ENCODE results near the gene TMEM239. TPM values are rescaled to one million over a fixed set of nuclear protein-coding genes. Genes with fewer than 3 reads are reported as not detected.

Gene TMEM239
- total RNA-seq, 4 donors from 2014 or later: not detected

DNA sequence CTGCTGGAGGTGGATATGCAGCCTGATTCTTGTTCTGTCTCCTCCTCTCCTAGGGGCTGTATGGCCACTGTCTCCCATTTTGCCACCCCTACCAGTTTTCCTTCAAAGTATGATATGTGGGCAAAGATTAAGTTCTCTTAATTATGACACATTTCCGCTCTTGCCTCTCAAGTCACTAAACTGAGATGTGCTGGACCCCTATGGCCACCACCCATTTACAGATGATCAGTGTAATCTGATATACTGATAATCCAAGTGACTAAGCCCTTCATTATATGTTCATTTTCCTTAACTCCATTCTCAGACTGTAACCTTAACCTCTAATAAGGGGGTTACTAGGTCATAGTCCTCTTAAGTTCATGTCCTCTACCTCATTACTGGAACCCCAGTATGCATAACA is 2.1 kb upstream of the TMEM239 start:
- Histone ChIP-seq H3K9me3 (peaks cover 0 to 14% (median 4%) of the 10 kb centered on the region in 4 donors), H3K36me3 (no peaks in the 10 kb centered on the region), H3K4me3 (no peak overlapping the region), H3K4me1 (peaks cover 0 to 4% (median 0%) of the 10 kb centered on the region in 4 donors), H3K27ac (replicated peaks in 1 of 4) (no peak overlapping the region), H3K27me3 (peaks cover 0 to 65% (median 4%) of the 10 kb centered on the region in 4 donors)
- TF ChIP-seq POLR2AphosphoS5 (IDR thresholded peaks at IDR 0.05) (no peak), EP300 (IDR thresholded peaks at IDR 0.05) (no peak)
- DNase-seq (ENCODE audit: extremely low spot score): no peak
- intact Hi-C loops (cut with DNase I): no loop called here
- WGBS: 89% methylated on average over 1 of the region's 1 CpG

DNA sequence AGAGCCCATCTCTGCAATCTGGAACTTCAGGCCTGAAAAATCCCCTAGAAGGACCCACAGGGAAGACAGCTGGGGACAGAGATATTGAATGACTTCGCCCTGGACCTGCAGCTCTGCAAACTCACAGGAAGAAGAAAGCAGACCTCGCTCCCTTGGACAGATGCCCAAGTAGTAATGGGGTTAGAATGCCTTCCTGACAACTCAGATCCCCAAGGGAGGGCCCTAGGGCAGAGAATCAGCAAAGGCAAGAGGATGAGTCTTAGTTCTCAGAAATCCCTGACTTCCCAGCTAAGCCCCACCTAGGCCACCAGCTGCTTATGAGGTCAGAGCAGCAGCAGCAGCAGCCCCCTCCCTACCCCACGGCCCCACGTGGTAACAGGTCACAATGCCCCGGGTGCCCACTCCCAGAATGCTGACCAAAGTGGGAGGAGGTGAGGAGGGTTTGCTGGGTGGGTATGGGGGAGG is 1.5 kb upstream of the TMEM239 start, which contains the start of gene C20orf141:
C20orf141 (plus strand) TSS at position 401 of the 465 bp plus-strand sequence. CDS start 198 bp downstream, outside the sequence.
- TF ChIP-seq POLR2AphosphoS5 (IDR thresholded peaks at IDR 0.05) (no peak), POLR2A (IDR thresholded peaks at IDR 0.05; ENCODE audit: low read depth) (no peak), EP300 (IDR thresholded peaks at IDR 0.05) (no peak)
- TF ChIP-seq, protein P1, sequence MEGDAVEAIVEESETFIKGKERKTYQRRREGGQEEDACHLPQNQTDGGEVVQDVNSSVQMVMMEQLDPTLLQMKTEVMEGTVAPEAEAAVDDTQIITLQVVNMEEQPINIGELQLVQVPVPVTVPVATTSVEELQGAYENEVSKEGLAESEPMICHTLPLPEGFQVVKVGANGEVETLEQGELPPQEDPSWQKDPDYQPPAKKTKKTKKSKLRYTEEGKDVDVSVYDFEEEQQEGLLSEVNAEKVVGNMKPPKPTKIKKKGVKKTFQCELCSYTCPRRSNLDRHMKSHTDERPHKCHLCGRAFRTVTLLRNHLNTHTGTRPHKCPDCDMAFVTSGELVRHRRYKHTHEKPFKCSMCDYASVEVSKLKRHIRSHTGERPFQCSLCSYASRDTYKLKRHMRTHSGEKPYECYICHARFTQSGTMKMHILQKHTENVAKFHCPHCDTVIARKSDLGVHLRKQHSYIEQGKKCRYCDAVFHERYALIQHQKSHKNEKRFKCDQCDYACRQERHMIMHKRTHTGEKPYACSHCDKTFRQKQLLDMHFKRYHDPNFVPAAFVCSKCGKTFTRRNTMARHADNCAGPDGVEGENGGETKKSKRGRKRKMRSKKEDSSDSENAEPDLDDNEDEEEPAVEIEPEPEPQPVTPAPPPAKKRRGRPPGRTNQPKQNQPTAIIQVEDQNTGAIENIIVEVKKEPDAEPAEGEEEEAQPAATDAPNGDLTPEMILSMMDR (IDR thresholded peaks at IDR 0.05): no peak
- DNase-seq (ENCODE audit: extremely low spot score): no peak
- Histone ChIP-seq H3K4me3 (no peak within 1 kb of the TSS), H3K27me3 (peaks cover 0 to 65% (median 5%) of the 10 kb centered on the region in 4 donors), H3K36me3 (no peaks in the 10 kb centered on the region), H3K27ac (replicated peaks in 1 of 4) (no peak within 1 kb of the TSS), H3K9me3 (peaks cover 0 to 14% (median 4%) of the 10 kb centered on the region in 4 donors), H3K4me1 (peaks cover 0 to 4% (median 0%) of the 10 kb centered on the region in 4 donors)
- intact Hi-C loops (cut with DNase I): no loop called here
- WGBS: 31% methylated on average over 4 of the region's 5 CpGs

DNA sequence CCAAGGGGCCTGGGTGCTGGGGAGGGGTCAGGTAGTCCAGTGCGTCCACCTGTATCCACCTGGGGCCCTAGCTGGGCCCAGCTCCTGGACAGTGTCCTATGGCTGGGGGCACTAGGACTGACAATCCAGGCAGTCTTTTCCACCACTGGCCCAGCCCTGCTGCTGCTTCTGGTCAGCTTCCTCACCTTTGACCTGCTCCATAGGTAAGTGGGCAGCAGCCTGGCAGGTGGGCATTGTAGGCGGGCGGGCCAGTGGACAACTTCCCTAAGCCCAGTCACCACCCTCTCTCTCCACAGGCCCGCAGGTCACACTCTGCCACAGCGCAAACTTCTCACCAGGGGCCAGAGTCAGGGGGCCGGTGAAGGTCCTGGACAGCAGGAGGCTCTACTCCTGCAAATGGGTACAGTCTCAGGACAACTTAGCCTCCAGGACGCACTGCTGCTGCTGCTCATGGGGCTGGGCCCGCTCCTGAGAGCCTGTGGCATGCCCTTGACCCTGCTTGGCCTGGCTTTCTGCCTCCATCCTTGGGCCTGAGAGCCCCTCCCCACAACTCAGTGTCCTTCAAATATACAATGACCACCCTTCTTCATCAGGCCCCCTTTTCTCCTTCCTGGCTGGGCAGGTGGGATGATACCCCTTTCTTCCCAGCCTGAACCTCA is 793 bp upstream of the TMEM239 start:
- TF ChIP-seq, protein P1 (IDR thresholded peaks at IDR 0.05): no peak
- TF ChIP-seq POLR2A (IDR thresholded peaks at IDR 0.05; ENCODE audit: low read depth): no peak
- no peak for TF ChIP-seq POLR2AphosphoS5 (IDR thresholded peaks at IDR 0.05)
- TF ChIP-seq EP300 (IDR thresholded peaks at IDR 0.05): no peak
- DNase-seq (ENCODE audit: extremely low spot score): no peak
- peaks cover 0 to 14% (median 4%) of the 10 kb centered on the region in 4 donors for H3K9me3 ChIP-seq
- intact Hi-C loops (cut with DNase I): no loop called here
- H3K4me1 ChIP-seq: peaks cover 0 to 6% (median 3%) of the 10 kb centered on the region in 4 donors
- no peak overlapping the region for H3K27ac ChIP-seq (replicated peaks in 1 of 4)
- no peaks in the 10 kb centered on the region for H3K36me3 ChIP-seq
- no peak overlapping the region for H3K4me3 ChIP-seq
- peaks cover 0 to 65% (median 9%) of the 10 kb centered on the region in 4 donors for H3K27me3 ChIP-seq
- WGBS: 91% methylated on average over 6 of the region's 8 CpGs

DNA sequence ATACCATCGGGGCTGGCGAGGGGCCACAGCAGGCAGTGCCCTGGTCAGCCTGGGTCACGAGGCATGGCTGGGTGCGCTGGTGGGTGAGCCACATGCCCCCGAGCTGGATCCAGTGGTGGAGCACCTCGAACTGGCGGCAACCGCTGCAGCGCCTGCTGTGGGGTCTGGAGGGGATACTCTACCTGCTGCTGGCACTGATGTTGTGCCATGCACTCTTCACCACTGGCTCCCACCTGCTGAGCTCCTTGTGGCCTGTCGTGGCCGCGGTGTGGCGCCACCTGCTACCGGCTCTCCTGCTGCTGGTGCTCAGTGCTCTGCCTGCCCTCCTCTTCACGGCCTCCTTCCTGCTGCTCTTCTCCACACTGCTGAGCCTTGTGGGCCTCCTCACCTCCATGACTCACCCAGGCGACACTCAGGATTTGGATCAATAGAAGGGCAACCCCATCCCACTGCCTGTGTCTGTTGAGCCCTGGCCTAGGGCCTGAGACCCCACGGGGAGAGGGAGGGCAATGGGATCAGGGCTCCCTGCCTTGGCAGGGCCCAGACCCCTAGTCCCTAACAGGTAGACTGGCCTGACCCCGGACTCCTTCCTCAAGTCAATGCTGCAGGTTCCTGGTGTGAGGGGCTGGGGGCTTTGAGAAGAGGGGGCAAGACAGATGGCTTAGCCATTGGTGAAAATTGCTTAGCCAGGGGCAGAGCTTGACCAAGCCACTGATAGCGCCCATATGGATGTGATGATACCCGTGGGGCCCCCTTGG is 598 bp downstream of the TMEM239 start:
- WGBS: 85% methylated on average over 10 of the region's 20 CpGs
- Histone ChIP-seq H3K27ac (replicated peaks in 1 of 4) (no peak overlapping the region), H3K4me3 (no peak overlapping the region), H3K9me3 (peaks cover 0 to 8% (median 4%) of the 10 kb centered on the region in 4 donors), H3K27me3 (peaks cover 0 to 65% (median 18%) of the 10 kb centered on the region in 4 donors), H3K36me3 (no peaks in the 10 kb centered on the region), H3K4me1 (peaks cover 0 to 18% (median 13%) of the 10 kb centered on the region in 4 donors)
- no peak for DNase-seq (ENCODE audit: extremely low spot score)
- intact Hi-C loops (cut with DNase I): no loop called here
- TF ChIP-seq EP300 (IDR thresholded peaks at IDR 0.05) (no peak), POLR2AphosphoS5 (IDR thresholded peaks at IDR 0.05) (no peak), POLR2A (IDR thresholded peaks at IDR 0.05; ENCODE audit: low read depth) (no peak)
- TF ChIP-seq, protein P1 (IDR thresholded peaks at IDR 0.05): no peak

DNA sequence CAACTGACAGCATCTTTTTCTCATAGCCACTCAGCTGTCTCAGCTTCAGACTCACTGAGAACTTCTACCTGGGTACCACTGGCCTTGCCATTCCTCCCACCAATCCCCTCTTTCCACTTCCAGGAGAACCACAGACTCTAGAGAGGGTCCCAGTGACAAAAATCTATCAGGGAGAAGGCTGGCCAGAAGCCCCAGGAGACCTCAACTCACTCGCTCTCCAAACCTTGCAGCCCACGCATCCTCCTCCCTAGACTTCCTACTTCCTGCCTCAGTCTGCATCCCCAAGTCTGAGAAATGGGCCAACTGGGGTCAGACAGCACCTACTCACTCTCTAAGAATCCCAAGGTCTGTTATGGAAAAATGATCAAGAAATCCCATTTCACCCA is 1.2 kb downstream of the TMEM239 start:
- H3K4me3 ChIP-seq: no peak overlapping the region
- peaks cover 0 to 3% (median 1%) of the 10 kb centered on the region in 4 donors for H3K9me3 ChIP-seq
- DNase-seq (ENCODE audit: extremely low spot score): no peak
- peaks cover 0 to 65% (median 18%) of the 10 kb centered on the region in 4 donors for H3K27me3 ChIP-seq
- no peak overlapping the region for H3K27ac ChIP-seq (replicated peaks in 1 of 4)
- H3K36me3 ChIP-seq: no peaks in the 10 kb centered on the region
- intact Hi-C loops (cut with DNase I): no loop called here
- peaks cover 0 to 18% (median 13%) of the 10 kb centered on the region in 4 donors for H3K4me1 ChIP-seq
- no peak for TF ChIP-seq POLR2A (IDR thresholded peaks at IDR 0.05; ENCODE audit: low read depth)
- TF ChIP-seq, protein P1 (IDR thresholded peaks at IDR 0.05): no peak
- WGBS: 91% methylated on average over 2 of the region's 2 CpGs

All from esophagus muscularis mucosa (tissue), 4 donors.